Thymus (tissue), 11 donors: ENCODE data around the gene FBXO34. TPM values are rescaled to one million over a fixed set of nuclear protein-coding genes. Genes with fewer than 3 reads are reported as not detected.

Source experiments
- DNase-seq, 9 donors: peaks; one replicate each; pipeline ENCODE4 v3.0.0-alpha.2; 2013; ENCODE audit warnings: low spot score in 9 of 9, low read depth in 6 of 9, missing footprints in 1 of 9
- H3K27ac ChIP-seq, 2 donors: one replicate each; pipeline ENCODE4 v1.5.1; 2013; ENCODE audit warnings: control low read depth in 1 of 2, low read depth in 1 of 2, low read length in 1 of 2, mild to moderate bottlenecking in 1 of 2, moderate library complexity in 1 of 2
- H3K27me3 ChIP-seq, 2 donors: one replicate each; pipeline ENCODE4 v1.5.1; 2013; ENCODE audit warnings: low read length in 1 of 2; ENCODE audit not compliant: control insufficient read depth in 2 of 2, insufficient read depth in 1 of 2
- H3K36me3 ChIP-seq, 2 donors: one replicate each; pipeline ENCODE4 v1.5.1; 2013; ENCODE audit warnings: low read length in 1 of 2, mild to moderate bottlenecking in 1 of 2, moderate library complexity in 1 of 2; ENCODE audit not compliant: control insufficient read depth in 2 of 2, insufficient read depth in 2 of 2
- H3K4me1 ChIP-seq, 2 donors: one replicate each; pipeline ENCODE4 v1.5.1; 2013; ENCODE audit warnings: low read length in 2 of 2; ENCODE audit not compliant: control insufficient read depth in 2 of 2, insufficient read depth in 2 of 2
- H3K4me3 ChIP-seq, 2 donors: one replicate each; pipeline ENCODE4 v1.5.1; 2013; ENCODE audit warnings: low read length in 2 of 2, control low read depth in 1 of 2, mild to moderate bottlenecking in 1 of 2
- H3K9me3 ChIP-seq, 2 donors: one replicate each; pipeline ENCODE4 v1.5.1; 2013; ENCODE audit warnings: low read length in 1 of 2, mild to moderate bottlenecking in 1 of 2; ENCODE audit not compliant: control insufficient read depth in 2 of 2, insufficient read depth in 1 of 2
- WGBS: extraction: QIAGEN DNeasy Blood & Tissue Kit; methylation state at CpG from one replicate; pipeline ENCODE4 v1.1.7; 2013; 5-methylcytosine and 5-hydroxymethylcytosine counted together
- polyA plus RNA-seq: library from polyadenylated mRNA; stranded (reverse); fragments of 200-250 nt; gene quantifications from one replicate; pipeline ENCODE4 v1.2.3, GENCODE V29; 2013
- total RNA-seq: library from RNA; stranded (reverse); fragments of 120-200 nt; gene quantifications from one replicate; pipeline ENCODE4 v1.2.4, GENCODE V29; 2013
- donor health status: healthy.

The FBXO34 gene
- total and polyA plus RNA-seq, 2 donors = 15.8 to 23.3 TPM

- WGBS = 96% methylated on average over 4 of the region's 4 CpGs
- Histone ChIP-seq H3K27me3 (peaks cover 0 to 25% of the 10 kb centered on the region in 2 donors), H3K36me3 (no peaks in the 10 kb centered on the region), H3K4me3 (no peak overlapping the region), H3K9me3 (no peaks in the 10 kb centered on the region), H3K27ac (no peak overlapping the region), H3K4me1 (no peaks in the 10 kb centered on the region)
- DNase-seq = no peak
Measured at GRCh38 chr14:55241673-55242072, 29.5 kb upstream of the FBXO34 start.

DNA sequence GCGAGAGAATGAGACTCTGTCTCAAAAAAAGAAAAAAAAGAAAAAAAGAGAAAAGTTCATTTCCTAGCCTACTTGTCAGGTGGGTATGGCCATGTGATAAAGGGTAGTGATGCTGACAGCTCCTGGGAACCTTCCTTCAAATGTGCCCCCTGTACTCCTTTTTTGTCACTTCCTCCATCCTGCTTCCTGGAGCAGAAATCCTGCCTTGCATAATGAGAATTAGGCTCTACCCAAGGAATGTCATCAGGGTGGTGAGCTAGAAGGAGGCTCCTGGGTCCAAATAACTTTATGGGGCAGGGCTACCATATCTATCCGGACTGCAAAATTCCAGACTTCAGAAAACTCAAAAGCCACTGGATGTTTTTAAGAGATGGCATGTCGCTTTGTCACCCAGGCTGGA, 27.8 kb upstream of the FBXO34 start:
- H3K27me3 ChIP-seq = peaks cover 2 to 28% of the 10 kb centered on the region in 2 donors
- no peaks in the 10 kb centered on the region for H3K4me1 ChIP-seq
- 96% methylated on average over 3 of the region's 3 CpGs for WGBS
- no peak for DNase-seq
- no peak overlapping the region for H3K4me3 ChIP-seq
- H3K27ac ChIP-seq = no peak overlapping the region
- H3K36me3 ChIP-seq = no peaks in the 10 kb centered on the region
- no peaks in the 10 kb centered on the region for H3K9me3 ChIP-seq

GRCh38 chr14:55243813-55244212, 27.4 kb upstream of the FBXO34 start:
- DNase-seq = no peak
- H3K4me3 ChIP-seq = no peak overlapping the region
- 99% methylated on average over 5 of the region's 5 CpGs for WGBS
- H3K4me1 ChIP-seq = no peaks in the 10 kb centered on the region
- H3K36me3 ChIP-seq = no peaks in the 10 kb centered on the region
- peaks cover 2 to 28% of the 10 kb centered on the region in 2 donors for H3K27me3 ChIP-seq
- no peak overlapping the region for H3K27ac ChIP-seq
- H3K9me3 ChIP-seq = no peaks in the 10 kb centered on the region

- DNase-seq = peak in 7 of 9 donors; percentile 7 to 50 (median 15)
- Histone ChIP-seq H3K4me3 (no peak overlapping the region), H3K27me3 (peaks cover 2 to 15% of the 10 kb centered on the region in 2 donors), H3K4me1 (no peaks in the 10 kb centered on the region), H3K9me3 (no peaks in the 10 kb centered on the region), H3K27ac (no peak overlapping the region), H3K36me3 (no peaks in the 10 kb centered on the region)
- WGBS = 82% methylated on average over 4 of the region's 4 CpGs
Measured at GRCh38 chr14:55245657-55246268, 25.5 kb upstream of the FBXO34 start.

DNA sequence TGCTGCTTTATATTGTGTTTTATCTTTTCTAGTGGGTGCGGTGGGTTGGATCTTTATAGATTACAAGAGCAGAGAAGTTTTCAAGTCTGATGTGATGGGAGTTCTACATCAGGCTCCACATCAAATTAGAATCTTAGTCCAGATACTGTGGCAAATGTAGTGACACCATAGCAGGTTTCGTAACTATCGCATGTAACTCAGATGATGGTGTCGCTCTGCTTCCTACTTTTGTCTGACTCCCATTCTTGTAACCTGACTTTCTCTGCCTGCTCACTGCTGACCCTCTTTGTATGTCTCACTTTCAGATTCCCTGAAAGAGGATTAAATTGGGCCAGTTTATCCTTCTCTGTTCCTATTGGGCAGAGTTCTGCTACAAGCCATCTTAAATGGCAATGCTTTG, 22.8 kb upstream of the FBXO34 start:
- DNase-seq = no peak
- Histone ChIP-seq H3K36me3 (no peaks in the 10 kb centered on the region), H3K9me3 (no peaks in the 10 kb centered on the region), H3K27me3 (peaks cover 2% of the 10 kb centered on the region in 2 donors), H3K4me3 (no peak overlapping the region), H3K4me1 (no peaks in the 10 kb centered on the region), H3K27ac (no peak overlapping the region)
- 97% methylated on average over 4 of the region's 4 CpGs for WGBS

GRCh38 chr14:55249423-55249822, 21.8 kb upstream of the FBXO34 start:
- 98% methylated on average over 4 of the region's 4 CpGs for WGBS
- H3K27ac ChIP-seq = no peak overlapping the region
- H3K4me1 ChIP-seq = no peaks in the 10 kb centered on the region
- no peaks in the 10 kb centered on the region for H3K36me3 ChIP-seq
- DNase-seq = no peak
- peaks cover 2% of the 10 kb centered on the region in 2 donors for H3K27me3 ChIP-seq
- no peak overlapping the region for H3K4me3 ChIP-seq
- H3K9me3 ChIP-seq = no peaks in the 10 kb centered on the region

DNA sequence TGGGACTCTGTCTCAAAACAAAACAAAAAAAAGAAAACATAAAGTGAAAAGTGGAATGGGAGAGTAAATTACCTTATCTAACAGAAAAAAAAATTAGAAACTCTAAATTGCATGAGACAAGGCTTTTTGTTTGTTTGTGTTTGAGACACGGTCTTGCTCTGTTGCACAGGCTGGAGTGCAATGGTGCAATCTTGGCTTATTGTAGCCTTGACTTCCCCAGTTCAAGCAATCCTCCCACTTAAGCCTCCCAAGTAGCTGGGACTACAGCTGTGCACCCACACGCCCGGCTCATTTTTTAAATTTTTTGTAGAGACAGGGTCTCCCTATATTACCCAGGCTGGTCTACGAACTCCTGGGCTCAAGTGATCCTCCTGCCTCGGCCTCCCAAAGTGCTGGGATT, 17.9 kb upstream of the FBXO34 start:
- Histone ChIP-seq H3K4me3 (no peak overlapping the region), H3K27ac (no peak overlapping the region), H3K36me3 (no peaks in the 10 kb centered on the region), H3K4me1 (no peaks in the 10 kb centered on the region), H3K27me3 (peaks cover 0 to under 1% of the 10 kb centered on the region in 2 donors), H3K9me3 (no peaks in the 10 kb centered on the region)
- DNase-seq = no peak
- WGBS = 96% methylated on average over 5 of the region's 5 CpGs

DNA sequence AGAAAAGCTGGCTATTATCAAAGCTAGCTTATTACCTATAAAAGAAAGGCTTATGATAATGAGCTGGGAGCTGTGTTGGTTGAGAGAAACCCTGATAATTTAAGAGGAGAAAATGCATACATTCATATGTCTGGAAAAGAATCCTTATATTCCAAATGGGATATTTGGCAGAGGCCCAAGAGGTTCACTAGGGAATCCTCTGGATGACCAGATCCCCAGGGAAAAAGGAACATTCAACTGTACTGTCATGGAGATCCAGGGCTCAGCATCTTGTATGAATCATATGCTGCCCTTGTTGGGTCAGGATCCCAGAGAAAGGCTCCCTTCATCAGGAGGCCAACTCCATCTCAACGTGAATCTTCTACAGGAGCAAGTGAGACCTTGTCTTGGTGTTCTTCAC, 16.6 kb upstream of the FBXO34 start:
- Histone ChIP-seq H3K9me3 (no peaks in the 10 kb centered on the region), H3K27ac (no peak overlapping the region), H3K27me3 (no peaks in the 10 kb centered on the region), H3K36me3 (no peaks in the 10 kb centered on the region), H3K4me1 (no peaks in the 10 kb centered on the region), H3K4me3 (no peak overlapping the region)
- WGBS = 94% methylated on average over 1 of the region's 1 CpG
- no peak for DNase-seq

GRCh38 chr14:55255979-55256378, 15.2 kb upstream of the FBXO34 start:
- Histone ChIP-seq H3K9me3 (no peaks in the 10 kb centered on the region), H3K4me3 (no peak overlapping the region), H3K36me3 (no peaks in the 10 kb centered on the region), H3K4me1 (no peaks in the 10 kb centered on the region), H3K27ac (no peak overlapping the region), H3K27me3 (no peaks in the 10 kb centered on the region)
- WGBS = 85% methylated on average over 3 of the region's 3 CpGs
- DNase-seq = no peak
